Measurements from ENCODE around the gene FN3K. TPM values are rescaled to one million over a fixed set of nuclear protein-coding genes. Genes with fewer than 3 reads are reported as not detected.

FN3K gene
- total RNA-seq, 6 experiments from 2014 or later = 29.6 to 61.6 (median 45.5) TPM

- H3K4me1 ChIP-seq = no peaks in the 10 kb centered on the region
- no peak overlapping the region for H3K27ac ChIP-seq
- no peak overlapping the region for H3K4me3 ChIP-seq
- H3K36me3 ChIP-seq = peaks cover 0 to 4% (median 0%) of the 10 kb centered on the region in 4 donors
- ATAC-seq (no peak), DNase-seq (no peak)
- whole genome bisulfite sequencing (ENCODE audit: insufficient coverage, low coverage, low lambda C conversion rate, missing lambda C conversion rate) = 100% methylated on average over 5 of the region's 15 CpGs
- H3K9me3 ChIP-seq = no peaks in the 10 kb centered on the region
- no peak for TF ChIP-seq POLR2A (IDR thresholded peaks at IDR 0.05)
- no peak for TF ChIP-seq CTCF (IDR thresholded peaks at IDR 0.05)
- intact Hi-C loops (cut with DNase I) = no loop called here
- H3K27me3 ChIP-seq = no peaks in the 10 kb centered on the region
These were observed 58.7 kb downstream of the FN3K start for GRCh38 chr17:82793974-82794630.

GRCh38 chr17:82794781-82795482 is 59.5 kb downstream of the FN3K start:
- intact Hi-C loops (cut with DNase I) = no loop called here
- H3K4me1 ChIP-seq = no peaks in the 10 kb centered on the region
- no peaks in the 10 kb centered on the region for H3K27me3 ChIP-seq
- TF ChIP-seq CTCF (IDR thresholded peaks at IDR 0.05) (no peak), POLR2A (IDR thresholded peaks at IDR 0.05) (no peak)
- H3K36me3 ChIP-seq = peaks cover 0 to 4% (median 0%) of the 10 kb centered on the region in 4 donors
- DNase-seq (no peak), ATAC-seq (peak in 2 of 4 donors; percentile 16)
- no peak overlapping the region for H3K4me3 ChIP-seq
- 85% methylated on average over 13 of the region's 18 CpGs for WGBS (ENCODE audit: insufficient coverage, low coverage, low lambda C conversion rate, missing lambda C conversion rate)
- H3K9me3 ChIP-seq = no peaks in the 10 kb centered on the region
- H3K27ac ChIP-seq = no peak overlapping the region

- intact Hi-C loops (cut with DNase I) = no loop called here
- no peak for ATAC-seq
- WGBS (ENCODE audit: insufficient coverage, low coverage, low lambda C conversion rate, missing lambda C conversion rate) = 80% methylated on average over 1 of the region's 14 CpGs
- Histone ChIP-seq H3K4me1 (no peaks in the 10 kb centered on the region), H3K4me3 (no peak overlapping the region), H3K9me3 (no peaks in the 10 kb centered on the region), H3K36me3 (peaks cover 0 to 4% (median 0%) of the 10 kb centered on the region in 4 donors), H3K27ac (no peak overlapping the region), H3K27me3 (no peaks in the 10 kb centered on the region)
- DNase-seq = no peak
- no peak for TF ChIP-seq CTCF (IDR thresholded peaks at IDR 0.05)
- TF ChIP-seq POLR2A (IDR thresholded peaks at IDR 0.05) = no peak
These were observed 60.2 kb downstream of the FN3K start for GRCh38 chr17:82795615-82796014.

- intact Hi-C loops (cut with DNase I) = no loop called here
- no peak for DNase-seq
- WGBS (ENCODE audit: insufficient coverage, low coverage, low lambda C conversion rate, missing lambda C conversion rate) = 91% methylated on average over 9 of the region's 9 CpGs
- H3K4me3 ChIP-seq = no peak overlapping the region
- ATAC-seq = no peak
- H3K9me3 ChIP-seq = no peaks in the 10 kb centered on the region
- no peak overlapping the region for H3K27ac ChIP-seq
- H3K4me1 ChIP-seq = no peaks in the 10 kb centered on the region
- no peak for TF ChIP-seq POLR2A (IDR thresholded peaks at IDR 0.05)
- TF ChIP-seq CTCF (IDR thresholded peaks at IDR 0.05) = no peak
- no peaks in the 10 kb centered on the region for H3K27me3 ChIP-seq
- H3K36me3 ChIP-seq = peaks cover 0 to 4% (median 0%) of the 10 kb centered on the region in 4 donors
These were observed 61.6 kb downstream of the FN3K start for GRCh38 chr17:82797061-82797460.
